Midbrain (tissue), 1 donor: ENCODE measurements around the gene RPS16.

Experiments used
- DNase-seq: peaks from one replicate; lab custom pipeline; 2025; lab: John Stamatoyannopoulos, UW

Gene RPS16

GRCh38 chr19:39407660-39408391 is 27.9 kb downstream of the RPS16 start:
- no peak for DNase-seq

GRCh38 chr19:39407410-39407659 is 28.4 kb downstream of the RPS16 start:
- DNase-seq = no peak

- peak; percentile 73 for DNase-seq
These were observed 28.9 kb downstream of the RPS16 start, which contains the start of gene ZFP36 for GRCh38 chr19:39406656-39407409. ZFP36 (plus strand) TSS chr19:39406847; CDS start chr19:39406905, 58 bp downstream.

- DNase-seq = peak; percentile 73
These were observed 29.6 kb downstream of the RPS16 start for GRCh38 chr19:39405958-39406655.

GRCh38 chr19:39405261-39405957 is 30.3 kb downstream of the RPS16 start:
- DNase-seq = no peak

GRCh38 chr19:39403331-39404312 is 32.1 kb downstream of the RPS16 start:
- peak; percentile 72 for DNase-seq

- DNase-seq = peak; percentile 48
These were observed 33.1 kb downstream of the RPS16 start for GRCh38 chr19:39402346-39403300.

GRCh38 chr19:39401549-39402345 is 34.0 kb downstream of the RPS16 start:
- no peak for DNase-seq

GRCh38 chr19:39401070-39401548 is 34.6 kb downstream of the RPS16 start:
- no peak for DNase-seq

- DNase-seq = no peak
These were observed 35.7 kb downstream of the RPS16 start for GRCh38 chr19:39400061-39400460.

GRCh38 chr19:39399668-39400050 is 36.1 kb downstream of the RPS16 start:
- DNase-seq = no peak

GRCh38 chr19:39398297-39398864 is 37.4 kb downstream of the RPS16 start:
- DNase-seq = peak; percentile 26

- DNase-seq = peak; percentile 85
These were observed 38.1 kb downstream of the RPS16 start for GRCh38 chr19:39397360-39398296.

- DNase-seq = peak; percentile 100
These were observed 44.9 kb downstream of the RPS16 start, which contains the start of the genes MED29 and PAF1 for GRCh38 chr19:39390751-39391437. MED29 (plus strand) TSS chr19:39391378; CDS start chr19:39391423, 45 bp downstream. PAF1 (minus strand) TSS chr19:39391106; CDS start chr19:39390864, 242 bp downstream.

- no peak for DNase-seq
These were observed 45.3 kb downstream of the RPS16 start for GRCh38 chr19:39390451-39390750.

- no peak for DNase-seq
These were observed 45.9 kb downstream of the RPS16 start for GRCh38 chr19:39389631-39390414.
